ENCODE data around the gene TAF4.

TAF4 gene

DNA sequence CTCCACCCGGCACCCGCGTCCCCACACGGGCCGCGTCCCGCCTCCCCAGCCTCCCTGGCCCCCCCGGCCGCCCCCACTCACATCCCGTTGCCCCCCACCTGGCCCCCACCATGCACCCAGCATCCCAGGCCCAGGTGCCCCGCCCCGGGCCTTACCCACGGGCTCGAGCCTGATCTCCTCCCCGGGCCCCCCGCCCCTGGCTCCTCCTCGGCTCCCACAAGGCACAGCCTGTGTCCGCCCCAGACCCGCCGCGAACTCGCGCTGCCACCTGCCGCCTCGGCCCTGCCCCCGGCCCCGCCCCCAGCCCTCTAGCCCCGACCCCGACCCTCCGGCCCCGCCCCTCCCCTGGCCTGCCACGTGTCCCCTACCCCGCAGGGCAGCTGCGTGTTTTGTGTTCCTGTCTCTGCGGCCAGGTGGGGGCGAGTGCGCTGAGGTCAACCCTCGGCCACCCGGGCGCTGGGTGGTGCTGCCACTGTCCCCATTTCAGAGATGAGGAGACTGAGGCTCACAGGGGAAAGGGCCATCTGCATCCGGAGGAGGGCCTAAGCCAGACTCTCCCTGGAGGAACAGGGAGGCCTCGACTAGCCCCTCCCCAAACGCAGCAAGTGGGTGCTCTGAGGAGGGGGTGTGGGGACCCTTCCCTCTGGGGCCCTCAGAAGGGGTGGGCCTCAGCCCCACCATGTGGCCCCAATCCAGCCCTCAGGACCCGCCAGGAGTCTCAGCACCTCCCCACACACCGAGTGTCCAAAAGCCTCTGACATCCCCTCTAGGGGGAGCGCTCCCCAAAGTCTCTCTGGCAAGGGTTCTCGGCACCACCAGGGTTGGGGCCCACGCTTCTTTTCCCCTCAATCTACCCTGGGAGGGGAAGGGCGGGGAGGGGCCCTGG is 99.8 kb downstream of the TAF4 start:
- Histone ChIP-seq H3K9ac (ENCODE audit: low read length) (no peak overlapping the region), H3K27ac (ENCODE audit: low read depth, low read length) (no peak overlapping the region), H3K36me3 (ENCODE audit: control insufficient read depth, insufficient read depth, low read length) (no peaks in the 10 kb centered on the region), H3K27me3 (ENCODE audit: control insufficient read depth, insufficient read depth, low read length) (peaks cover 9% of the 10 kb centered on the region; the same call in 1 of the 2 replicates), H3K4me1 (ENCODE audit: control insufficient read depth, insufficient read depth, low read length) (peaks cover 7% of the 10 kb centered on the region; the same call in 1 of the 2 replicates), H3K4me3 (ENCODE audit: low read depth, low read length) (peak overlapping the region; percentile 9; the same call in 1 of the 2 replicates), H3K9me3 (ENCODE audit: control insufficient read depth, insufficient read depth, low read depth, low read length) (no peaks in the 10 kb centered on the region)

- no peaks in the 10 kb centered on the region for H3K36me3 ChIP-seq (ENCODE audit: control insufficient read depth, insufficient read depth, low read length)
- H3K9me3 ChIP-seq (ENCODE audit: control insufficient read depth, insufficient read depth, low read depth, low read length), result no peaks in the 10 kb centered on the region
- H3K4me1 ChIP-seq (ENCODE audit: control insufficient read depth, insufficient read depth, low read length), result peaks cover 7% of the 10 kb centered on the region; the same call in 1 of the 2 replicates
- no peak overlapping the region; the same call in 1 of the 2 replicates for H3K4me3 ChIP-seq (ENCODE audit: low read depth, low read length)
- no peak overlapping the region for H3K9ac ChIP-seq (ENCODE audit: low read length)
- H3K27ac ChIP-seq (ENCODE audit: low read depth, low read length), result no peak overlapping the region
- H3K27me3 ChIP-seq (ENCODE audit: control insufficient read depth, insufficient read depth, low read length), result peaks cover 9% of the 10 kb centered on the region; the same call in 1 of the 2 replicates
Observed at GRCh38 chr20:61964675-61965605, 100.7 kb downstream of the TAF4 start.

- Histone ChIP-seq H3K27me3 (ENCODE audit: control insufficient read depth, insufficient read depth, low read length) (peaks cover 9% of the 10 kb centered on the region; the same call in 1 of the 2 replicates), H3K9me3 (ENCODE audit: control insufficient read depth, insufficient read depth, low read depth, low read length) (no peaks in the 10 kb centered on the region), H3K9ac (ENCODE audit: low read length) (no peak overlapping the region), H3K4me3 (ENCODE audit: low read depth, low read length) (no peak overlapping the region), H3K27ac (ENCODE audit: low read depth, low read length) (no peak overlapping the region), H3K4me1 (ENCODE audit: control insufficient read depth, insufficient read depth, low read length) (peaks cover 7% of the 10 kb centered on the region; the same call in 1 of the 2 replicates), H3K36me3 (ENCODE audit: control insufficient read depth, insufficient read depth, low read length) (no peaks in the 10 kb centered on the region)
Observed at GRCh38 chr20:61963885-61964674, 101.6 kb downstream of the TAF4 start.

GRCh38 chr20:61963149-61963548 is 102.5 kb downstream of the TAF4 start:
- Histone ChIP-seq H3K9ac (ENCODE audit: low read length) (no peak overlapping the region), H3K27me3 (ENCODE audit: control insufficient read depth, insufficient read depth, low read length) (peaks cover 9% of the 10 kb centered on the region; the same call in 1 of the 2 replicates), H3K4me1 (ENCODE audit: control insufficient read depth, insufficient read depth, low read length) (peaks cover 7% of the 10 kb centered on the region; the same call in 1 of the 2 replicates), H3K36me3 (ENCODE audit: control insufficient read depth, insufficient read depth, low read length) (no peaks in the 10 kb centered on the region), H3K4me3 (ENCODE audit: low read depth, low read length) (no peak overlapping the region), H3K9me3 (ENCODE audit: control insufficient read depth, insufficient read depth, low read depth, low read length) (no peaks in the 10 kb centered on the region), H3K27ac (ENCODE audit: low read depth, low read length) (no peak overlapping the region)

- no peak overlapping the region for H3K27ac ChIP-seq (ENCODE audit: low read depth, low read length)
- H3K9me3 ChIP-seq (ENCODE audit: control insufficient read depth, insufficient read depth, low read depth, low read length), result no peaks in the 10 kb centered on the region
- peaks cover 9% of the 10 kb centered on the region; the same call in 1 of the 2 replicates for H3K27me3 ChIP-seq (ENCODE audit: control insufficient read depth, insufficient read depth, low read length)
- no peak overlapping the region for H3K4me3 ChIP-seq (ENCODE audit: low read depth, low read length)
- H3K36me3 ChIP-seq (ENCODE audit: control insufficient read depth, insufficient read depth, low read length), result no peaks in the 10 kb centered on the region
- no peak overlapping the region for H3K9ac ChIP-seq (ENCODE audit: low read length)
- peaks cover 7% of the 10 kb centered on the region; the same call in 1 of the 2 replicates for H3K4me1 ChIP-seq (ENCODE audit: control insufficient read depth, insufficient read depth, low read length)
Observed at GRCh38 chr20:61960836-61961235, 104.8 kb downstream of the TAF4 start.

- no peaks in the 10 kb centered on the region for H3K36me3 ChIP-seq (ENCODE audit: control insufficient read depth, insufficient read depth, low read length)
- no peak overlapping the region for H3K27ac ChIP-seq (ENCODE audit: low read depth, low read length)
- no peak overlapping the region for H3K9ac ChIP-seq (ENCODE audit: low read length)
- H3K4me1 ChIP-seq (ENCODE audit: control insufficient read depth, insufficient read depth, low read length), result no peaks in the 10 kb centered on the region
- no peak overlapping the region for H3K4me3 ChIP-seq (ENCODE audit: low read depth, low read length)
- no peaks in the 10 kb centered on the region for H3K9me3 ChIP-seq (ENCODE audit: control insufficient read depth, insufficient read depth, low read depth, low read length)
- H3K27me3 ChIP-seq (ENCODE audit: control insufficient read depth, insufficient read depth, low read length), result 0 out of 2 replicates have a peak, but pooled peaks cover 4% of the 10 kb centered on the region
Observed at GRCh38 chr20:61958773-61959700, 106.6 kb downstream of the TAF4 start.

DNA sequence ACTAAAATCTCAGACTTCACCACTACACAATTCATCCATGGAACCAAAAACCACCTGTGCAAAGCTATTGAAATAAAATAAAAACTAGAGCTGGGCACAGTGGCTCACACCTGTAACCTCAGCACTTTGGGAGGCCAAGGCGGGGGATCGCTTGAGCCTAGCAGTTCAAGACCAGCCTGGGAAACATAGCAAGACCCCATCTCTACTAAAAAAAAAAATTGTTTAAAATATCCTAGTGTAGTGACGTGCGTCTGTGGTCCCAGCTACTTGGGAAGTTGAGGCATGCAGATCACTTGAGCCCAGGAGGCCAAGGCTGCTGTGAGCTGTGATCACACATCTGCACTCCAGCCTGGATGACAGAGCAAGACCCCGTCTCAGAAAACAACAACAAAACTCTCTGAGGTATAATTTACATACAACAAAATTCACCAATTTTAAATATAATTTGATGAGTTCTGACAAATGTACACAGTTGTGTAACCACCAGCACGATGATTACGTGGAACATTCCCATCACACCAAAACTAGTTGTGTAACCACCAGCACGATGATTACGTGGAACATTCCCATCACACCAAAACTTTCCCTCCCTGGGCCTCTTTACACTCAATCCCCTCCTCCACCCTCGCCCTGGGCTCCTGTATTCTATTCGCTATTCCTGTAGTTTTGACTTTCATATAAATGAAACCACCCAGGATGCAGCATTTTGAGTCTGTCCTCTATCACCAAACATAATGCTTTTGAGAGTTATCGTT is 107.5 kb downstream of the TAF4 start:
- Histone ChIP-seq H3K4me3 (ENCODE audit: low read depth, low read length) (no peak overlapping the region), H3K9me3 (ENCODE audit: control insufficient read depth, insufficient read depth, low read depth, low read length) (no peaks in the 10 kb centered on the region), H3K4me1 (ENCODE audit: control insufficient read depth, insufficient read depth, low read length) (no peaks in the 10 kb centered on the region), H3K27ac (ENCODE audit: low read depth, low read length) (no peak overlapping the region), H3K27me3 (ENCODE audit: control insufficient read depth, insufficient read depth, low read length) (0 out of 2 replicates have a peak, but pooled peaks cover 4% of the 10 kb centered on the region), H3K9ac (ENCODE audit: low read length) (no peak overlapping the region), H3K36me3 (ENCODE audit: control insufficient read depth, insufficient read depth, low read length) (no peaks in the 10 kb centered on the region)

DNA sequence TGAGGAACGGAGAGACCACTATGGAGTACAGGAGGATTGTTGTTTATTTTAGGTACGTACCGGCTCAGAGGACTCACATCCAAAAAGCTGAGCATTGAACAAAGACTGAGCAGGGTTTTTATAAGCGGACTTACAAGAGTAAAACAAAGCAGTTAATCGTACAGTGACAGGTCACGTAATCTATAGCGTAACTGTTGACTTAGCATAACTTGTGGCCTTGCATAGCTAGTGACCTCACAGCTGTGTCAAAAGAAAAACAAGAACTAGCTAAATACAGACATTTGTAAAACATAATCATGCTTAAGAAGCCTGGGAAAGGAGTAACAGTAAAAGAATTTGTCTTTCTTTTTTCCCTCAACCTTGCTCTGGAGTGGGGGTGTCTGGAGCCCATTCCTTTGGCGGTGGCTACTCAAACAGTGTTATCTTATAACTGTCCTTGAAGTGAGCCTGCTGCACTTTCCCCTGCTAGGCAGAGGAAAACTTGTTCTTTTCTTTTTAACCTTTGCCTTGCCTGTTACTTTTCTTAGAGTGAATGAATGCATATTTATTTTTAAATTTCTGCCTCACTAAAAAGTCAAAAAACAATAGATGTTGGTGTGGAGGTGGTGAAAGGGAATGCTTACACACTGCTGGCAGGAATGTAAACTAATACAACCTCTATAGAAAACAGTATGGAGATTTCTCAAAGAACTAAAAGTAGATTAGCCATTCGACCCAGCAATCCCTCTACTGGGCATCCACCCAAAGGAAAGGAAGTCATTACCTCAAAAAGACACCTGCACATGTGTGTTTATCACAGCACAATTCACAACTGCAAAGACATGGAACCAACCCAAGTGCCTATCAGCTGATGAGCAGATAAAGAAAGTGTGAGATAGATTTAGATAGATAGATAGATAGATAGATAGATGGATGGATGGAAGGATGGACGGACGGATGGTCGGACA is 109.0 kb downstream of the TAF4 start:
- no peaks in the 10 kb centered on the region for H3K9me3 ChIP-seq (ENCODE audit: control insufficient read depth, insufficient read depth, low read depth, low read length)
- H3K36me3 ChIP-seq (ENCODE audit: control insufficient read depth, insufficient read depth, low read length), result no peaks in the 10 kb centered on the region
- H3K9ac ChIP-seq (ENCODE audit: low read length), result no peak overlapping the region
- 0 out of 2 replicates have a peak, but pooled peaks cover 4% of the 10 kb centered on the region for H3K27me3 ChIP-seq (ENCODE audit: control insufficient read depth, insufficient read depth, low read length)
- peaks cover 2% of the 10 kb centered on the region for H3K4me1 ChIP-seq (ENCODE audit: control insufficient read depth, insufficient read depth, low read length)
- H3K4me3 ChIP-seq (ENCODE audit: low read depth, low read length), result no peak overlapping the region
- H3K27ac ChIP-seq (ENCODE audit: low read depth, low read length), result no peak overlapping the region
